ENCODE data around the gene TDRD9. TPM values are rescaled to one million over a fixed set of nuclear protein-coding genes. Genes with fewer than 3 reads are reported as not detected.

Gene TDRD9
- total RNA-seq, 2 experiments from 2014 or later, result 0.33 to 0.62 TPM

DNA sequence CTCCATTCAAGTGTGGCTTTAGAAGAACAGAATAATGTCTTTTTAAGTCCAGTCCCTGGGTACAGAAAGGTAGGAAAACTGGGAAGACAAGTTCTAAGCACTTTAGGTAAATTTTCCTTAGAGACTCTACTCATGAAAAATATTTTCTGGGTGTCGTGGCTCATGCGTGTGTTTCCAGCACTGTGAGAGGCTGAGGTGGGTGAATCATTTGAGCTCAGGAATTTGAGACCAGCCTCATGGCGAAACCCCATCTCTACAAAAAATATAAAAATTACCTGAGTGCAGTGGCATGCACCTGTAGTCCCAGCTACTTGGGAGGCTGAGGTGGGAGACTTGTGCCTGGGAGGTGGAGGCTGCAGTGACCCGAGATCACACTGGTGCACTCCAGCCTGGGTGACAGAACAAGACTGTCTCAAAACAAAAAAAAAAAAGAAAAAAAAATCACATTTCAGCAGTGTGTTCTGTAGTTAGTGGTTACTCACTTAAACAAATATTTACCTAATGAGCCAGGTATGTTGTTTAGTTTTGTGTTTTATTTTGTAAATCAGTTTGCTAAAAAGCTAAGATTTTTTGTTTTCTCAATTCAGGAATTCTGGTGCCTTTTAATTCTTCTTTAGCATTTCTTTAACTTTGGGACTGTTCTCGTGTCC is 66.4 kb downstream of the TDRD9 start:
- no peak for DNase-seq

DNA sequence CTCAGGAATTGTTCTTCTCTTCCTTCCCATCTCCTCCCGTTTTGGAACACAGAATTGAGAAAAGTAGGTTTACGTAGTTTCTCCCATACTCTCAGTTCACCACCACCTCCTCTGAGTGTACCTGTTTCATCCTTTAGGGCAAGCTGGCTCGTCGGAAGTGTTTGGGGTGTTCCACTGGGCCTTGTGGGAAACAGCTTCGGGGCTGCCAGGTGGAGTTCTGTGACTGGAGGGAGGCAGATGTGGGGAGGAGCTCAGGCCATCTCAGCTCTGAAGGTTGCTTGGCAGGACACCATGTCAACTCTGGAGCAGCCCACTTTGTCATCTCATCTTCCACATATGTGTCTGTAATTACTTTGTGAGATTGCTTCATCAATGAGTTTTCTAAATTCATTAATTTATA is 67.6 kb downstream of the TDRD9 start:
- H3K4me3 Mint-ChIP-seq, result no peak overlapping the region
- H3K9me3 Mint-ChIP-seq, result no peaks in the 10 kb centered on the region
- DNase-seq, result no peak
- H3K36me3 Mint-ChIP-seq, result no peaks in the 10 kb centered on the region
- ATAC-seq (ENCODE audit: low read depth), result no peak
- POLR2A ChIA-PET, result no interaction called here
- H3K4me1 Mint-ChIP-seq, result peaks cover 2% of the 10 kb centered on the region
- no peak overlapping the region for H3K27ac Mint-ChIP-seq
- H3K27me3 Mint-ChIP-seq, result peaks cover 11% of the 10 kb centered on the region

More for the DNA sequence above, 66.4 kb downstream of the TDRD9 start:
- no peak for ATAC-seq (ENCODE audit: low read depth)
- Mint-ChIP-seq H3K27ac (no peak overlapping the region), H3K9me3 (no peaks in the 10 kb centered on the region), H3K4me3 (no peak overlapping the region), H3K27me3 (peaks cover 10% of the 10 kb centered on the region), H3K36me3 (no peaks in the 10 kb centered on the region), H3K4me1 (peaks cover 2% of the 10 kb centered on the region)
- POLR2A ChIA-PET, result no interaction called here

DNA sequence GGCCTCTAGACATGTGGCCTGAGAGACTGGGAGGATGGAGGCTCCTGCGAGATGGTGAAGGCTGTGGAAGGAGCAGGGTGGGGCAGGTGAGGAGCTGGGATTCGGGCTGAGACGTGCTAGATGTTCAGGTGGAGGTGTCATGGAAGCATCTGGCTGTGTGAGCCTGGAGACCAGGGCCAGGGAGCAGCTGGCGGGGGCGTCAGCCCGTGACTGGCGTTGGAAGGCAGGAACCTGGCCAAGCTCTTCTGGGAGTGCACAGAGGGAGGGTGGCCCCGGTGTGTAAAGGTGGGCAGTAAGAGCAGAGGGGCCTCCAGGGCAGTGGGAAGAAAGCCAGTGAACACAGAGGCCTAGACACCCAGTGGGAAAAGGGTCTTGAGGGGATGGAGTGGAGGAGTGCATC is 69.1 kb downstream of the TDRD9 start:
- Mint-ChIP-seq H3K4me3 (no peak overlapping the region), H3K36me3 (no peaks in the 10 kb centered on the region), H3K4me1 (peaks cover 3% of the 10 kb centered on the region), H3K27ac (no peak overlapping the region), H3K9me3 (no peaks in the 10 kb centered on the region), H3K27me3 (peaks cover 9% of the 10 kb centered on the region)
- ATAC-seq (ENCODE audit: low read depth) (no peak), DNase-seq (no peak)
- POLR2A ChIA-PET, result no interaction called here

DNA sequence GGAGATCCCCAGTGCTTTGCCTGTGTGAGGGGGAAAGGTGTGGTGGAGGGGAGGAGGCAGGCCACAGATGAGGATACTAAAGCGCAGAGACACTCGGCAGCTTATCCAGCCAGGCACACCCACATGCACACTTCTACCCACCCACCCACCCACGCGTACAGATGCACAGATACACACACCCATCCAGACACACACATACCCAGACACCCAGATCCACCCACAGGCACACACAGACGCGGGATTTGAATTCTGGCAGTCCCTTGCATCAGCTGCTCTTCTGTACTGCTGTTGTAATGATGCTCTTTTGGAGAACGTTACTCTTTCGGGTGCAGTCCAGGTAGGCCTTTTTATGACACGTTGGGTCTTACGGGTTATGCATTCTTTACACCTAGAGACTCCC is 69.8 kb downstream of the TDRD9 start:
- Mint-ChIP-seq H3K4me1 (peaks cover 4% of the 10 kb centered on the region), H3K27ac (no peak overlapping the region), H3K9me3 (no peaks in the 10 kb centered on the region), H3K27me3 (peaks cover 9% of the 10 kb centered on the region), H3K4me3 (no peak overlapping the region), H3K36me3 (no peaks in the 10 kb centered on the region)
- no peak for DNase-seq
- POLR2A ChIA-PET, result no interaction called here
- ATAC-seq (ENCODE audit: low read depth), result no peak

DNA sequence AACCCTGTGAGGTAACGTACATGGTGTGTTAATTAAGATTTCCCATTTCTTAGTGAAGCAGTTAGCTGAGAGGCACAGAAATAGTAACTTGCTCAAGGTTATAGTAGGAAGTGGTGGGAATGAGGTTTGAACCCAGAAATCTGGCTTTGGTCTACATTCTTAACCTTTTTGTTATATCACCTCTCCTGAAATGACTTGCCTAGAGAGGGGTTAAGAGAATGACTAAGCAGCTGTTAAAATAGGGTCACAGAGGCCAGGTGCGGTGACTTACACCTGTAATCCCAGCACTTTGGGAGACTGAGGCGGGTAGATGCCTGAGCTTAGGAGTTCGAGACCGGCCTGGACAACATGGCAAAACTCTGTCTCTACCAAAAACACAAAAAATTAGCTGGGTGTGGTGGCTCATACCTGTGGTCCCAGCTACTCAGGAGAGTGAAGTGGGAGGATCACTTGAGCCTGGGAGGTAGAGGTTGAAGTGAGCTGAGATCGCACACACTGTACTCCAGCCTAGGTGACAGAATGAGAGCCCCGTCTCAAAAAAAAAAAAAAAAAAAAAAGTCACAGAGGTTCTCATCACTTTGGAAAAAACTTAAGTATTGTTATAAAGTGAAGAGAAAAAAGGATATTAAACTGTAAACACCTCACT is 71.7 kb downstream of the TDRD9 start:
- no peak overlapping the region for H3K4me3 Mint-ChIP-seq
- POLR2A ChIA-PET, result no interaction called here
- H3K4me1 Mint-ChIP-seq, result peaks cover 4% of the 10 kb centered on the region
- no peaks in the 10 kb centered on the region for H3K36me3 Mint-ChIP-seq
- H3K27me3 Mint-ChIP-seq, result peaks cover 2% of the 10 kb centered on the region
- no peak overlapping the region for H3K27ac Mint-ChIP-seq
- no peaks in the 10 kb centered on the region for H3K9me3 Mint-ChIP-seq
- no peak for ATAC-seq (ENCODE audit: low read depth)
- no peak for DNase-seq

DNA sequence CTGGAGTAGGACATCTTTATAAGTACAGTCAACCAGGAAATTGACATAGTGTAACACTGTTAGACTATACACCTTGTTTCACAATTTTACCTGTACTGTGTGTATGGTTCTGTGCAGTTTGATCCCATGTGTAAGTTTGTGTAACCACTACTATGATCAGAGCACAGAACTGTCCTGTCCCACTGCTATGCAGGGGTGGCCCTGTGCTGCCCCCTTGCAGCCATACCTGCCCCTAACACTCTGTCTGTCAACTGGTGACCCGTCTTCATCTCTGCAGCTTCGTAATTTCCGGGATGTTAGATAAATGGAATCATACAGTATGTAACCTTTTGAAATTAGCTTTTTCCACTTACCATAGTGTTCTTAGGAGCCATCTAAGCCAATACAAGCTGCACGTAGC is 72.7 kb downstream of the TDRD9 start:
- POLR2A ChIA-PET, result no interaction called here
- no peaks in the 10 kb centered on the region for H3K36me3 Mint-ChIP-seq
- no peak overlapping the region for H3K4me3 Mint-ChIP-seq
- H3K27ac Mint-ChIP-seq, result no peak overlapping the region
- H3K9me3 Mint-ChIP-seq, result no peaks in the 10 kb centered on the region
- peaks cover 5% of the 10 kb centered on the region for H3K27me3 Mint-ChIP-seq
- peak; percentile 56 for ATAC-seq (ENCODE audit: low read depth)
- no peak for DNase-seq
- peaks cover 4% of the 10 kb centered on the region for H3K4me1 Mint-ChIP-seq

DNA sequence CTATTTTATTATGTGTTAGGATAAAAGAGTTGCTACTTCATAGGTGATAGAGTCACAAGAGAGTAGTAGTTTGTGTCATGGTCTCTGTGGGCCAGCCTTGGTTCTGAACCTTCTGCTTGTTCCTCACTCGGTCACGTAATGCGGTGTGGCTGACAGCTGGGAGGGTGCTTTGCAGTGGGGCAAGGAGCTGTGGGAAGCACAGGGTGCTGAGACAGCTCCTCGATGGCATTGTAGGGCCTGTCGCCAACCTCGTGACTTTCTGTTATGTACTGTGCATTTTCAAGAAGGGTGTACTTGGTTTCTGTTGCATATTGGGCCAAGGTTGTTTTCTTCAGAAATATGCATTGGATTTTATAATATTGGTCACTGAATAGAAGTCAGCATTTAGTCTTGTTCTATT is 75.4 kb downstream of the TDRD9 start:
- ATAC-seq (ENCODE audit: low read depth) (no peak), DNase-seq (no peak)
- H3K4me1 Mint-ChIP-seq, result peaks cover 4% of the 10 kb centered on the region
- no peak overlapping the region for H3K27ac Mint-ChIP-seq
- H3K9me3 Mint-ChIP-seq, result no peaks in the 10 kb centered on the region
- H3K36me3 Mint-ChIP-seq, result no peaks in the 10 kb centered on the region
- H3K27me3 Mint-ChIP-seq, result peaks cover 8% of the 10 kb centered on the region
- H3K4me3 Mint-ChIP-seq, result no peak overlapping the region
- POLR2A ChIA-PET, result no interaction called here

DNA sequence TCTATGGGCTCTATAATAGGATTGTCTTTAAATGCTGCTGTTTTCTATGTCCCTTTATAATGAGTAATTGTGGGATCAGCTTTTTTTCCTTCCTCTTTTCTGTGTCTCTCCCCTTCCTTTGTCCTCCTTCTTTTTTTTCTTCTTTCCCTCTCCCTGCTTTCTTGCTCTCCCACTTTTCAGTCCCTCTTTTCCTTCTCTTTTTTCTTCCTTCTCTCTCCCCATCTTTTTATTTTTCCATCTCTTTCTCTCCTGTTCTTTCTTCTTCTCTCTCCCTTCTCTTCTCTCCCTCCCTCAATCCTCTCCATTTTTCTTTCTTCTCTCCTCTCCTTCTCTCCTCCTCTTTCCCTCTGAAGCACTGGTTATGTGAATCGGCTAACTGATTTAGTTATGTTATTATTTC is 76.6 kb downstream of the TDRD9 start:
- Mint-ChIP-seq H3K27me3 (peaks cover 8% of the 10 kb centered on the region), H3K4me3 (no peak overlapping the region), H3K36me3 (no peaks in the 10 kb centered on the region), H3K27ac (no peak overlapping the region), H3K4me1 (peaks cover 2% of the 10 kb centered on the region), H3K9me3 (no peaks in the 10 kb centered on the region)
- POLR2A ChIA-PET, result no interaction called here
- DNase-seq (no peak), ATAC-seq (ENCODE audit: low read depth) (no peak)

DNA sequence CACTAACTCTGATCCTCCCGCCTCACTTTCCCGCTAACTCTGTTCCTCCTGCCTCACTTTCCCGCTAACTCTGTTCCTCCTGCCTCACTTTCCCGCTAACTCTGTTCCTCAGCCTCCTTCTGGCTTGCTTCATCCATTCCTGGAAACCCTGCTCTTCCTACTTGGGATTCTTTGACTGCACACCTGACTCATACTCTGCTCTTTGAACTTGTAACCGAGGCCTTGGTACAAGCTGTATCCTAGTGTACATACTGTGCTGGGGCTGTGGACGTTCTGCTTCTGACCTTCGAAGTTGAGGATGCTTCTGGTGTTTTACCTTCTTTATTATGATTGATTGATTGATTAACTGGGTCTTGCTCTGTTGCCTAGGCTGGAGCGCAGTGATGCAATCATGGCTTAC is 77.2 kb downstream of the TDRD9 start:
- Mint-ChIP-seq H3K4me3 (no peak overlapping the region), H3K27me3 (peaks cover 8% of the 10 kb centered on the region), H3K27ac (no peak overlapping the region), H3K4me1 (peaks cover 2% of the 10 kb centered on the region), H3K36me3 (no peaks in the 10 kb centered on the region), H3K9me3 (no peaks in the 10 kb centered on the region)
- POLR2A ChIA-PET, result no interaction called here
- DNase-seq, result no peak
- no peak for ATAC-seq (ENCODE audit: low read depth)

DNA sequence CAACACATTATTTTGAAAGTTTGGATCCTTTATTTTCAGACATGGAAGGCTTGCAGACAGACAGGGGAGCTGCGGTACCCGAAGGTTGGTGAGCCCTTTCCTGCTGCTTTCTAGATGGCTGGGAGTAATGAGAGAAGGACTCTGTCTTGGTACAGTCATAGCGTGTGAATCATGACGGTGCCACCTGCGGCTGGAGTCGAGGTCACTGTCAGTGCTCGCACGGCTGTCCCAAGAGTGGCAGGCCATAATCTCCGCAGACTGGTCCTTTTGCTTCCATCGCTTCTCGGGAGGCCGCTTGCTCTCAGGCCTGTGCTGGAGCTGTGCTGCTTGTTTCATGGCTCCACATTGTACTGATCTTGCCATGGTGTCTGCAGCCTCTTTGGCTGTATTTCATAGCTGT is 78.9 kb downstream of the TDRD9 start:
- DNase-seq, result no peak
- no peak overlapping the region for H3K27ac Mint-ChIP-seq
- H3K9me3 Mint-ChIP-seq, result no peaks in the 10 kb centered on the region
- no peaks in the 10 kb centered on the region for H3K36me3 Mint-ChIP-seq
- POLR2A ChIA-PET, result no interaction called here
- H3K4me1 Mint-ChIP-seq, result peaks cover 2% of the 10 kb centered on the region
- no peak for ATAC-seq (ENCODE audit: low read depth)
- peaks cover 6% of the 10 kb centered on the region for H3K27me3 Mint-ChIP-seq
- H3K4me3 Mint-ChIP-seq, result no peak overlapping the region

DNA sequence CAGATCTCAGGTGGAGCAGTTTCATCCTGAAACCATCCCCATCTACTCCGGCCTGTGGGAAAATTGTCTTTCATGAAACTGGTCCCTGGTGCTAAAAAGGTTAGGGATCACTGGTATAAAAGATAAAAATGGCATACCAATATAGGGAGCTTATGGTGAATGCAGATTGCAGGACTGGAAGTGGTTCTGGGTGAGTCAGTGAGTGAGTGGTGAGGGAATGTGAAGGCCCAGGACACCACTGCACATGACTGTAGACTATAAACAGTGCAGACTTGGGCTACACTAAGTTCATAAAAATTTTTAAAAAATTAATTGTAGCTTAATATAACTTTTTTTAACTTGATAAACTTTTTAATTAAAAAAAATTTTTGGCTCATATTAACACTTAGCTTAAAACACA is 81.0 kb downstream of the TDRD9 start:
- POLR2A ChIA-PET, result no interaction called here
- ATAC-seq (ENCODE audit: low read depth) (no peak), DNase-seq (no peak)
- H3K4me1 Mint-ChIP-seq, result no peaks in the 10 kb centered on the region
- H3K4me3 Mint-ChIP-seq, result no peak overlapping the region
- no peaks in the 10 kb centered on the region for H3K36me3 Mint-ChIP-seq
- H3K27ac Mint-ChIP-seq, result no peak overlapping the region
- H3K9me3 Mint-ChIP-seq, result peaks cover 1% of the 10 kb centered on the region
- H3K27me3 Mint-ChIP-seq, result peaks cover 10% of the 10 kb centered on the region

DNA sequence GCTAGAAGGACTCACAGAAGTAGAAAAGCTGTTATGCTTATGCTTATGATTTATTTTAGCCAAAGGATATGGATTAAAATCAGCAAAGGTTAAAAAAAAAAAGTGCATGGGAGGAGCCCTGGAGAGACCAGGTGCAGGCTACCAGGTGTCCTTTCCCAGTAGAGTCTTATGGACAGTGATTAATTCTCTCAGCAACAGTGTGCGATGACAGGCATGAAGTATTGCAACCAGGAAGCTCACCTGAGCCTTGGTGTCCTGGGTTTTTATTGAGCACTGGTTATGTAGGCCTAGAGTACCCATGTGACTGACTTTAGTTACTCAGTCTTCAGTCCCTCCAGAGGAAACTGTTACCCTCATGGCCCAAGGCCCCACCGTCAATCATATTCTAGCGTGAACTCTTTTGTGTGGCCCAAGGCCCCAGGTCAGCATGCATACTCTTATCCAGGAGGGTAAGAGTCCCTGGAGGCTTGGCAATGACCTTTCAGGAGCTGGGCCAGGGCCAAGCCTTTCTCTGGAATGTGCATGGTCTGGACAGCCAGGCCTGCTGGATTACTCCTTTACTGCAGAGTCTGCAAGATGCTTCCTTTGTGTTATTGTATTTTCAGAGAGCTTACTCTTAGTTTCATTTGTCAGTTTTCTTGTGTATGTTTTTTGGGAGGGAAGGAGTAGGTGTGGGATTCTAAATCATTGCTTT is 83.7 kb downstream of the TDRD9 start:
- POLR2A ChIA-PET, result no interaction called here
- DNase-seq (no peak), ATAC-seq (ENCODE audit: low read depth) (no peak)
- Mint-ChIP-seq H3K4me3 (no peak overlapping the region), H3K36me3 (no peaks in the 10 kb centered on the region), H3K27me3 (peaks cover 12% of the 10 kb centered on the region), H3K27ac (no peak overlapping the region), H3K4me1 (no peaks in the 10 kb centered on the region), H3K9me3 (peaks cover 1% of the 10 kb centered on the region)

DNA sequence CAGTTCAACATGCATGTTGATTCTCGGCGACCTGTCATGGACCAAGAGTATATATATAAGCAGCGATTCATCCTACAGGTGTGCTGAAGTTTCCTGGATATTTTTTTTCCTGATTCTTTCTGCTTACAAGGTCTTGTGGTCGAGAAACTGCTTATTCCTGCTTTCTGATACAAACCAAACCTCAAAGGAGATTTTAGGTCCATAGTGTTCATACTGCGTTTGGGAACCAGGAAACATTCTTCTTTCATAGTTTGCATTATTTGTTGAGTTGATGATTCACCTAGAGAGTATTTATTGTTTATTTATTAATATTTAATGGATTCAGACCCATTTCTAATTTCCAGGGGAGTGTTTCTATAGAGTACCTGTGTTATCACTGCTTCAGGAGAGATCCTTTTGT is 86.5 kb downstream of the TDRD9 start:
- Mint-ChIP-seq H3K27me3 (peaks cover 20% of the 10 kb centered on the region), H3K27ac (no peak overlapping the region), H3K9me3 (peaks cover 1% of the 10 kb centered on the region), H3K4me1 (no peaks in the 10 kb centered on the region), H3K36me3 (no peaks in the 10 kb centered on the region), H3K4me3 (no peak overlapping the region)
- ATAC-seq (ENCODE audit: low read depth) (no peak), DNase-seq (no peak)
- POLR2A ChIA-PET, result no interaction called here

Data from activated naive CD8-positive, alpha-beta T cell treated with anti-CD3 and anti-CD28 coated beads, Interleukin-2, amount 10 ng/mL, durations not matched to agents 7 days and 5 days (primary cell).